ENCODE data around the gene ASIC1. TPM values are rescaled to one million over a fixed set of nuclear protein-coding genes. Genes with fewer than 3 reads are reported as not detected.

Gene ASIC1
- total and polyA plus RNA-seq, 2 of the 13 experiments (the other 11 are each of a cell fraction or from before 2014, with no cell fraction given) = 0.44 to 1.5 TPM

DNA sequence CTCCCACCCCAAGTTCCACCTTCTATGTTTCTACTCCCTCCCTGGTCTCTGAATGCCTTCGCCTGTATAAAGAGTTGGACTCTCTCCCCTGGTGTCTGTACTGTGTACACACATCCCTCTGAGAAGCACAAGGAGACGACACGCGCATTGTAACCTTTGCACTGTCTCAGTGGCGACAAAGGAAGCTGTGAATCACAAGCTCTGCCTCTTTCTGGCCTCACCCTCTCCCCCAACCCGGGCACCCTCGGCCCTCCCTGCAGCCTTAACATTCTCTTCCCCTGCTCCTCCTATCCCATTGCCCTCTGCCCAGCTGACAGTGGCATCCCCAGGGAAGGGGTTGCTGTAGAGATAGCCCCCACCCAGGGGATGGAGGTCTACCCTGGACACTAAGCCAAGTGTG, 25.2 kb downstream of the ASIC1 start (continued):
- TF ChIP-seq, protein P1, sequence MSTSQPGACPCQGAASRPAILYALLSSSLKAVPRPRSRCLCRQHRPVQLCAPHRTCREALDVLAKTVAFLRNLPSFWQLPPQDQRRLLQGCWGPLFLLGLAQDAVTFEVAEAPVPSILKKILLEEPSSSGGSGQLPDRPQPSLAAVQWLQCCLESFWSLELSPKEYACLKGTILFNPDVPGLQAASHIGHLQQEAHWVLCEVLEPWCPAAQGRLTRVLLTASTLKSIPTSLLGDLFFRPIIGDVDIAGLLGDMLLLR (CRISPR knock-in tag; IDR thresholded peaks at IDR 0.05) = no peak
- TF ChIP-seq AHDC1 (CRISPR knock-in tag; IDR thresholded peaks at IDR 0.05; ENCODE audit: borderline replicate concordance) (no peak; the same call in 1 of the 2 replicates), ISL2 (CRISPR knock-in tag; IDR thresholded peaks at IDR 0.05) (no peak), FOXO4 (CRISPR knock-in tag; conservative IDR thresholded peaks at IDR 0.05) (no peak), CBX5 (CRISPR knock-in tag; IDR thresholded peaks at IDR 0.05; ENCODE audit: borderline replicate concordance) (peak; percentile 26; the same call in 1 of the 2 replicates), GRHL1 (CRISPR knock-in tag; conservative IDR thresholded peaks at IDR 0.05) (no peak), GLI4 (CRISPR knock-in tag; IDR thresholded peaks at IDR 0.05; ENCODE audit: borderline replicate concordance) (no peak), MATR3 (CRISPR knock-in tag; IDR thresholded peaks at IDR 0.05) (no peak), ZNF670 (CRISPR knock-in tag; IDR thresholded peaks at IDR 0.05; ENCODE audit: borderline replicate concordance) (no peak), SMAD3 (CRISPR knock-in tag; IDR thresholded peaks at IDR 0.05) (no peak), ZSCAN30 (CRISPR knock-in tag; IDR thresholded peaks at IDR 0.05) (no peak), HNRNPUL1 (IDR thresholded peaks at IDR 0.05; ENCODE audit: low read depth, low read length) (no peak), ZNF577 (CRISPR knock-in tag; IDR thresholded peaks at IDR 0.05; ENCODE audit: borderline replicate concordance, low read depth) (no peak), ZNF737 (CRISPR knock-in tag; IDR thresholded peaks at IDR 0.05; ENCODE audit: borderline replicate concordance) (no peak), HMG20B (CRISPR knock-in tag; conservative IDR thresholded peaks at IDR 0.05) (0 out of 2 replicates have a peak, but pooled peaks have one; percentile 19), ZNF552 (CRISPR knock-in tag; IDR thresholded peaks at IDR 0.05; ENCODE audit: borderline replicate concordance) (no peak), REXO4 (CRISPR knock-in tag; IDR thresholded peaks at IDR 0.05; ENCODE audit: borderline replicate concordance) (no peak), ZNF530 (CRISPR knock-in tag; IDR thresholded peaks at IDR 0.05; ENCODE audit: low read depth) (no peak)
- TF ChIP-seq, protein P2, sequence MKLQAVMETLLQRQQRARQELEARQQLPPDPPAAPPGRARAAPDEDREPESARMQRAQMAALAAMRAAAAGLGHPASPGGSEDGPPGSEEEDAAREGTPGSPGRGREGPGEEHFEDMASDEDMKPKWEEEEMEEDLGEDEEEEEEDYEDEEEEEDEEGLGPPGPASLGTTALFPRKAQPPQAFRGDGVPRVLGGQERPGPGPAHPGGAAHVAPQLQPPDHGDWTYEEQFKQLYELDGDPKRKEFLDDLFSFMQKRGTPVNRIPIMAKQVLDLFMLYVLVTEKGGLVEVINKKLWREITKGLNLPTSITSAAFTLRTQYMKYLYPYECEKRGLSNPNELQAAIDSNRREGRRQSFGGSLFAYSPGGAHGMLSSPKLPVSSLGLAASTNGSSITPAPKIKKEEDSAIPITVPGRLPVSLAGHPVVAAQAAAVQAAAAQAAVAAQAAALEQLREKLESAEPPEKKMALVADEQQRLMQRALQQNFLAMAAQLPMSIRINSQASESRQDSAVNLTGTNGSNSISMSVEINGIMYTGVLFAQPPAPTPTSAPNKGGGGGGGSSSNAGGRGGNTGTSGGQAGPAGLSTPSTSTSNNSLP (IDR thresholded peaks at IDR 0.05; ENCODE audit: low read depth, low read length) = no peak

Data from HepG2 (cell line).